ENCODE measurements around the gene SCGB1D4. TPM values are rescaled to one million over a fixed set of nuclear protein-coding genes. Genes with fewer than 3 reads are reported as not detected.

Gene SCGB1D4
- total RNA-seq, 6 experiments from 2014 or later: not detected

GRCh38 chr11:62324731-62325556 is 26.1 kb upstream of the SCGB1D4 start:
- Mint-ChIP-seq H3K27ac (no peak overlapping the region), H3K27me3 (ENCODE audit: insufficient read depth) (peaks cover 38% of the 10 kb centered on the region), H3K9me3 (no peaks in the 10 kb centered on the region), H3K4me3 (no peak overlapping the region), H3K4me1 (ENCODE audit: low read depth) (no peaks in the 10 kb centered on the region), H3K36me3 (ENCODE audit: low read depth) (no peaks in the 10 kb centered on the region)
- DNase-seq: peak; percentile 23
- peak; percentile 87 for TF ChIP-seq CTCF (IDR thresholded peaks at IDR 0.05)

- Mint-ChIP-seq H3K27me3 (ENCODE audit: insufficient read depth) (peaks cover 44% of the 10 kb centered on the region), H3K4me3 (no peak overlapping the region), H3K9me3 (no peaks in the 10 kb centered on the region), H3K36me3 (ENCODE audit: low read depth) (no peaks in the 10 kb centered on the region), H3K27ac (no peak overlapping the region), H3K4me1 (ENCODE audit: low read depth) (no peaks in the 10 kb centered on the region)
- no peak for DNase-seq
- no peak for TF ChIP-seq CTCF (IDR thresholded peaks at IDR 0.05)
Measured at GRCh38 chr11:62322524-62322923, 23.6 kb upstream of the SCGB1D4 start.

- H3K9me3 Mint-ChIP-seq: no peaks in the 10 kb centered on the region
- no peak for TF ChIP-seq CTCF (IDR thresholded peaks at IDR 0.05)
Measured at GRCh38 chr11:62315431-62315830, 16.6 kb upstream of the SCGB1D4 start.

GRCh38 chr11:62309991-62310390 is 11.1 kb upstream of the SCGB1D4 start:
- no peak for DNase-seq
- no peaks in the 10 kb centered on the region for H3K4me1 Mint-ChIP-seq (ENCODE audit: low read depth)
- no peaks in the 10 kb centered on the region for H3K36me3 Mint-ChIP-seq (ENCODE audit: low read depth)
- no peak overlapping the region for H3K4me3 Mint-ChIP-seq
- H3K27me3 Mint-ChIP-seq (ENCODE audit: insufficient read depth): peaks cover 22% of the 10 kb centered on the region
- no peaks in the 10 kb centered on the region for H3K9me3 Mint-ChIP-seq
- no peak for TF ChIP-seq CTCF (IDR thresholded peaks at IDR 0.05)
- H3K27ac Mint-ChIP-seq: no peak overlapping the region

More at GRCh38 chr11:62315431-62315830, 16.6 kb upstream of the SCGB1D4 start:
- H3K27me3 Mint-ChIP-seq (ENCODE audit: insufficient read depth): peaks cover 43% of the 10 kb centered on the region
- H3K4me3 Mint-ChIP-seq: no peak overlapping the region
- no peaks in the 10 kb centered on the region for H3K4me1 Mint-ChIP-seq (ENCODE audit: low read depth)
- DNase-seq: no peak
- H3K36me3 Mint-ChIP-seq (ENCODE audit: low read depth): no peaks in the 10 kb centered on the region
- H3K27ac Mint-ChIP-seq: no peak overlapping the region

- Mint-ChIP-seq H3K4me3 (no peak overlapping the region), H3K27me3 (ENCODE audit: insufficient read depth) (peaks cover 14% of the 10 kb centered on the region), H3K4me1 (ENCODE audit: low read depth) (no peaks in the 10 kb centered on the region), H3K9me3 (no peaks in the 10 kb centered on the region), H3K27ac (no peak overlapping the region), H3K36me3 (ENCODE audit: low read depth) (no peaks in the 10 kb centered on the region)
- no peak for TF ChIP-seq CTCF (IDR thresholded peaks at IDR 0.05)
- no peak for DNase-seq
Measured at GRCh38 chr11:62307950-62308349, 9.1 kb upstream of the SCGB1D4 start.
